ENCODE measurements around the gene KCTD13.

GRCh38 chr16:29876594-29877249, 49.3 kb downstream of the KCTD13 start:
- TF ChIP-seq CEBPB (IDR thresholded peaks at IDR 0.05; ENCODE audit: low read depth, low read length), result no peak
- no peak for TF ChIP-seq ASH2L (IDR thresholded peaks at IDR 0.05; ENCODE audit: low read length)

Data from H1 (cell line).